HG03064 (cell line): ENCODE measurements around the gene SPOUT1.

Experiments
- ATAC-seq: cut with Tn5 transposase; IDR thresholded peaks from one replicate; pipeline ENCODE4 v1.9.1; 2021; ENCODE audit warnings: low read depth; ENCODE audit not compliant: unreplicated experiment

The SPOUT1 gene

GRCh38 chr9:128836509-128837145 lies 7.0 kb upstream of the SPOUT1 start:
- ATAC-seq, result no peak

GRCh38 chr9:128835246-128836210 lies 5.9 kb upstream of the SPOUT1 start:
- no peak for ATAC-seq

DNA sequence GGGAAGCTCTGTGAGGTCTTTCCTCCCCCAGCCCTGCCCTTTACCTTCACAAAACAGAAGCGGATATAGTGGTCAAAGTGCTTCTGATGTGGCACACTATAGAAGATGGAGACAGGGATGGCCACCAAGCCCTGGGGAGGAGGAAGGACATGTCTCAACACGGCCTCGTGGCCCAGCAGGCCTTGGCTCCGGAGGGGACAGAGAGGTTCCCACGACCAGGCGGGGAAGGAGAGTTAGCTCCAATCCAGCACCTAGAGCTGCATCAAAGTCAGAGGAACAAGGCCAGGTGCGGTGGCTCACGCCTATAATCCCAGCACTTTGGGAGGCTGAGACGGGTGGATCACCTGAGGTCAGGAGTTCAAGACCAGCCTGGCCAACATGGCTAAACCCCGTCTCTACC lies 4.1 kb upstream of the SPOUT1 start:
- no peak for ATAC-seq

DNA sequence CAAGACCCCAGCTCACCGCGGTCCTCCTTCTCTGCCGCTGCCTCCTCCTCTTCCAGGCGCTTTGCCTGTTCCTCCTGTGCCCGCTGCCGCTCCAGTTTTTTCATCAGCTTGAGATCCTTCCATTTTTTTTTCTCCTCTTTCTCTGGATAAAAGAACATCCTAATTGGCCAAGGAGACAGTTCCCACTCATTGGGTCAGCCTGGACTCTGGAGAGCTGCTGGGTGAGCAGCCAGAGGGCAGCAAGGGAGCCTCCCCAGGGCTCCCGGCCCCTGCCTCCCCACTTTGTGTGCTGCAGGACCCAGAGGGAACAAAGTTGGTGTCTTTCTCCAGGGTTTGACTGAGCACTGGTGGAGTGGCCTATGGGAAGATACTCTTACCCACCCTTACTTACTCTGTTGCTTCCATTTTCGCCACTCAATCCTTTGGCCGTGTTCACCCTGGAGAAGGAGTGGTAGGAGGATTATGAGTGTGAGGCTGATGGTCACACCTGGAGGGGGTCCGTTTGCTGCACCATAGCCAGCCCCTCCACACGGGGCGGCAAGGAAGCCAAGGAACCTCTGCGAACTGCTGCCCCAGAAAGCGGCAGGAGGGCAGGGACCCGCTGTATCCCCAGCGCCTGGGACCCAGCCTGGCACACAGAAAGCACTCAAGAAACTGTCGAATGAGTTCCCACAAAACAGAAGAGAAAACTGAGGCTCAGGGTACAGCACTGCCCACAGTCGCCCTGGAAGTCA lies 708 bp downstream of the SPOUT1 start:
- peak; percentile 13 for ATAC-seq

DNA sequence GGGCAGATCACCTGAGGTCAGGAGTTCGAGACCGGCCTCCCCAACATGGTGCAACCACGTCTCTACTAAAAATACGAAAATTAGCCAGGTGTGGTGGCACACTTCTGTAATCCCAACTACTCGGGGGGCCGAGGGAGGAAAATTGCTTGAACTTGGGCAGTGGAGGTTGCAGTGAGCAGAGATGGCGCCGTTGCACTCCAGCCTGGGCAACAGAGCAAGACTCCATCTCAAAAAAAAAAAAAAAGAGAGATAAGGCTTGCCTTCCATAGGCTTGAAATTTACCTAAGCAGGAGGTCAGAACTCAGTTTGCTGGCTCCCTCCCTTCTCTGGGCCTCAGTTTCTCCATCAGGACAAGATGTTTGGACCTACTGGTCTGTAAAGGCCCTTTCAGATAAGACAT lies 1.3 kb downstream of the SPOUT1 start:
- ATAC-seq, result no peak

GRCh38 chr9:128825923-128826700 lies 3.5 kb downstream of the SPOUT1 start:
- ATAC-seq, result no peak

DNA sequence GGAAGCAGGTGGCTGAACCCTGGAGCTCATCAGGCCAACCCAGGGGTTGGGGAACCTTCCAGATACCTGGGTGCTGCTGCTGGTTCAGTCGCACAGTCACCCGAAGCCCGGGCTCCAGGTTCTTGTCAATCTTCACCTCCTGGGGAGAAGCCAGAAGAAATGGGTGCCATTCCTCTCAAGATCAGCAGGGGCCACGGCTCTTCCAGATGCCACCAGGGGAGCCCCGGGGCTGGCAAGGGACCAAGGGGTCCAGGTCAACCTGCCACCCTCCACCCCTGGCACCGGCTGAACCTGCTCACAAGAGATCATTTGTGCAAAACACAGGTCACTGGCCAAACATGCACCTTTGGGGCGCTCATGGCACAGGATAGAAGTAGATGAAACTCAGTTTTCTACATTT lies 4.7 kb downstream of the SPOUT1 start:
- ATAC-seq, result no peak

DNA sequence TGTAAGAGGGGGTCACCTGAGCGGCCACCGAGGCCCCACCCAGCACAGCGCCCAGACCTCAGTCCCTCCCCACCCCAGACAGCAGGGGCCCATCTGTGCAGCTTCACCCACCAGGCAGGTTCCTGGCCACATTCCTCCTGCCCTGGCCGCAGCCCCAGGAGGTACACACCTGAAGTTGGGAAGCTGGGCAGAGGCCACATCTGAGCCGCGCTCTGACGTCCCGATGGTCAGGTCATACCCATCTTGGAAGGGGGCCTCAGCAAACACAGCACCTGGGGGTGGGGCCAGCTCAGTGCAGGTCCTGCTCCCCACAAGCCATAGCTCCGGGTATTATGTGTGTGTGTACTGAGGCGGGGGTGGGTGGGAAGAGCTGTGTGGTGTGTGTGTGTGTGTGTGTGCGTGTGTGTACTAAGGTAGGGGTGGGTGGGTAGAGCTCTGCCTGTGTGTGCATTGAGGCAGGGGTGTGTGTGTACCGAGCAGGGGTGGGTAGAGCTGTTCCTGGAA lies 5.6 kb downstream of the SPOUT1 start:
- ATAC-seq, result no peak

DNA sequence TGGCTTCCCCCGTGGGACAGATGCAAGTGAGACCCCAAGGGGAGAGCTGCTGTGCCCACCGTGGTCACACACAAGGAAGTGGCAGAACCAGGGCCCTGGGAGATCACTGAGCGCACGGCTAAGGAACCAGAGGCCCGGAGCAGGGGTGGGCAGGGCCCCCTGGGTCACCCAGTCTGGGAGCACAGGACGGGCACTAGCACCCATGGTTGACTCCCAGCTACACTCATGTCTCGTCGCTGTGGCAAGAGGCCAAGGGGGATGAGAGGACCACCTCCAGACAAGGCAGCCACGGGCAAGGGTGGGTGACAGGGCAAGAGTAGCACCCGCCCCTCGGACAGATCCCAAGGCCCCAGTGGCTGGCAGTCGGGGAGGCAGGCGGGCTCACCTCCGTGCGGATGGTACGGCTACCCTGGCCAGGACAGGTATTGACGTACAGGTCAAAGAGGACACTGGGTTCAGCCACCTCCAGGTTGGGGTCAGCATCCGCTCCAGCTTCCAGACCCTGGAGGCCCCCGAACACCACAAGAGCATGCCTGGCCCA lies 6.2 kb downstream of the SPOUT1 start:
- no peak for ATAC-seq

DNA sequence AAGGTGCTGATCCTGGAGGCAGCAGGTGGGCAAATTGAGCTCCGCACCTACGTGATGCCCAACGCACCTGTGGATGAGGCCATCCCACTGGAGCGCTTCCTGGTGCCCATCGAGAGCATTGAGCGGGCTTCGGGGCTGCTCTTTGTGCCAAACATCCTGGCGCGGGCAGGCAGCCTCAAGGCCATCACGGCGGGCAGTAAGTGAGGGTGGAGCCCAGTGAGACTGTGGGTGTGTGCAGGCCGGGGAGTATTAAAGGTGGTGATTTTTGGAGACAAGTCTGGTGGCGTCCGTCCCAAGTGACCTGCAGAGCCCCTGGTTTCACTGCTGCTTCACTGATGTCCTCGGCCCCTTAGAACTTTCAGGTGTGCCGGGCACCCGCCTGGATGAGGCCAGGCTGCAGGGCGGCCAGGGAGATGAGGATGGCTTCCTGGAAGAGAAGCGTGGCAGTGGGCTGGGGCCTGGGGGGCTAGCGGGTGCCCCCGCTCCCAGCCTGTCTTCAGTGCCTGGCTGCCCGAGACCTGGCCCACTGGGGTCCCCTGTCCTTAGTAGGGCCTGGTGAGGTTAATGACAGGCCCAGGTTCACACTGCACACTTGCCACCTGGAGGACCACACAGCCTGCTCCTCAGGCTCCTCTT lies 7.1 kb downstream of the SPOUT1 start:
- ATAC-seq, result no peak

GRCh38 chr9:128821584-128822406 lies 7.8 kb downstream of the SPOUT1 start:
- no peak for ATAC-seq

GRCh38 chr9:128820665-128821583 lies 8.7 kb downstream of the SPOUT1 start:
- ATAC-seq, result no peak

- no peak for ATAC-seq
Observed at GRCh38 chr9:128819716-128820664, 9.6 kb downstream of the SPOUT1 start.

DNA sequence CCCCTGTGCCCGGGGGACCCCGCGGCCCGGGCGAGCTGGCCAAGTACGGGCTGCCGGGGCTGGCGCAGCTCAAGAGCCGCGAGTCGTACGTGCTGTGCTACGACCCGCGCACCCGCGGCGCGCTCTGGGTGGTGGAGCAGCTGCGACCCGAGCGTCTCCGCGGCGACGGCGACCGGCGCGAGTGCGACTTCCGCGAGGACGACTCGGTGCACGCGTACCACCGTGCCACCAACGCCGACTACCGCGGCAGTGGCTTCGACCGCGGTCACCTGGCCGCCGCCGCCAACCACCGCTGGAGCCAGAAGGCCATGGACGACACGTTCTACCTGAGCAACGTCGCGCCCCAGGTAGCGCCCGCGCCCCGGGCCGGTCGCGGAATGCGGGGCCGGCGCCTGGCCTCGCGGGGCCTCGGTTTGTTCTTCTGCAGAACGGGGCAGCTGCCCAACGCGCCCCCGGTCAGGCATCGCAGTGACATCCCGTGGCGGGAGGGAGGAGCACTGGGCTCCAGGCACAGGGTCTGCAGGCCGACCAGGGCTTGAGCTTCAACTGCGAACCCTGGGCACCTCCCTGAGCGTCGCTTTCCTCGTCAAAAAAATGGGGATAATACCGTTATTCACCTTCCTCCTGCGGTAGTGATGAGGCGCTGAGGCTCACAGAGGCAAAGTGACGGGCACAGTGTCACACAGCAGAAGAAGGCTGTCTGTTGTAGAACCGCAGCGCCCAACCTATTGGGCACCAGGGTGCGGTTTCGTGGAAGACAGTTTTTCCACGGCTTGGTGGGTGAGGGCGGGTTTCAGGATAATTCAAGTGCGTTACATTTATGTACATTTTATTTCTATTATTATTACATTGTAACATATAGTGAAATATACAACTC lies 10.5 kb downstream of the SPOUT1 start:
- no peak for ATAC-seq

DNA sequence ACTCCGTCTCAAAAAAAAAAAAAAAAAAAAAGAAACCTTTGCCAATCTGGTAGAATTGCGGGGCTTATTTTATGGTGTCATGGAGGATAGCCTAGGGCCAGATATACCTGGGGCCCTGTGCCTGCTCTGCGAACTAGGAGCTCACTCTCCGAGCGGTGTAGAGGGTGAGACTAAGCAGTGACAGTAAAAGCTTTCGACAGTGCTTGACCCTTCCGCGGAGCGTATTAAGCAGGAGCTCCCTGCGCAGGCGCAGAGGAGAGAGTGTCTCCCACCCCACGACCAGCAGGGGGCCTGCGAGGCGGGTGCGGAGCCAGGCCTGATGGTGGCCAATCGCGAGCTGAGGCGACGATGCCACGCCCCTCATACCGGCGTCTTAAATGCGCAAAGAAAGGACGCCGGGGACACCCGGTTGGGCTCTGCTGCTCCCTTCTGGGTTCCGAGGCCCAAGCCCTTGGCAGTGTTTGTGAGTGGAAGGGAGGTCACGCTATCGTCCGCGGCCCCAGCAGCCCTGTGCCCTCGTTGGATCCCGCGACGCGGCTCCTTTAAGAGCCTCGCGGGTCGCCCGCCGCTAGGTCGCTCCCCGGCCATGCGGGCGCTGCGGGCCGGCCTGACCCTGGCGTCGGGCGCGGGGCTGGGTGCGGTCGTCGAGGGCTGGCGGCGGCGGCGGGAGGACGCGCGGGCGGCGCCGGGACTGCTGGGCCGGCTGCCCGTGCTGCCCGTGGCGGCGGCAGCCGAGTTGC lies 11.3 kb downstream of the SPOUT1 start, which contains the start of gene ENDOG:
TSS of gene ENDOG (plus strand) at position 402 of the 740 bp plus-strand sequence. CDS start at position 587, 185 bp downstream.
- no peak for ATAC-seq
